Caco-2 (cell line): Measurements from ENCODE around the gene DPEP3. TPM values are rescaled to one million over a fixed set of nuclear protein-coding genes. Genes with fewer than 3 reads are reported as not detected.

Experiments used
- BruUV-seq: library from RNA; stranded (reverse); fragments of 400-500 nt; replicated peaks from 2 replicates; lab custom pipeline; 2021; lab: Mats Ljungman, UMichigan
- CTCF ChIA-PET: fragments of 300-600 bp; sonication (Branson Sonifier 250); formaldehyde crosslinking; loops from one replicate; lab custom pipeline; 2022; ENCODE audit warnings: antibody characterized with exemption; lab: Charles Lee
- POLR2A ChIA-PET: fragments of 300-600 bp; sonication (Branson Sonifier 250); formaldehyde crosslinking; loops from one replicate; lab custom pipeline; 2022; ENCODE audit warnings: antibody characterized with exemption; lab: Charles Lee
- DNase-seq, 2 experiments: peaks; one replicate each; pipeline versions ENCODE4 v3.0.0 to v3.0.0-alpha.2; 2020 to 2022
- H3K27me3 ChIP-seq: replicated peaks from 2 replicates; pipeline ENCODE4 v1.6.0; 2011; ENCODE audit warnings: low read length; ENCODE audit not compliant: control insufficient read depth, insufficient read depth
- H3K36me3 ChIP-seq: 2 replicates; pipeline ENCODE4 v1.5.1; 2011; ENCODE audit warnings: low read length; ENCODE audit not compliant: control insufficient read depth, insufficient read depth
- H3K4me1 ChIP-seq: fragments of 250-450 bp; sonication (Bioruptor Pico); 2 replicates; pipeline ENCODE4 v1.5.1; 2020; ENCODE audit warnings: mild to moderate bottlenecking
- H3K4me3 ChIP-seq: 2 replicates; pipeline ENCODE4 v1.5.1; 2011; ENCODE audit warnings: low read depth, mild to moderate bottlenecking, control low read depth, low read length
- H3K9me3 ChIP-seq: fragments of 250-450 bp; sonication (Bioruptor Pico); 2 replicates; pipeline ENCODE4 v1.5.1; 2020; ENCODE audit warnings: mild to moderate bottlenecking, moderate library complexity
- H3K27ac Mint-ChIP-seq: one replicate; pipeline ENCODE4 v1.8.0; 2022; ENCODE audit warnings: mixed read lengths; ENCODE audit not compliant: unreplicated experiment
- H3K27me3 Mint-ChIP-seq: one replicate; pipeline ENCODE4 v1.8.0; 2022; ENCODE audit warnings: mixed read lengths; ENCODE audit not compliant: insufficient read depth, unreplicated experiment
- H3K36me3 Mint-ChIP-seq: one replicate; pipeline ENCODE4 v1.8.0; 2022; ENCODE audit warnings: mild to moderate bottlenecking, mixed read lengths; ENCODE audit not compliant: insufficient read depth, unreplicated experiment
- H3K4me1 Mint-ChIP-seq: one replicate; pipeline ENCODE4 v1.8.0; 2022; ENCODE audit warnings: low read depth, mixed read lengths; ENCODE audit not compliant: unreplicated experiment
- H3K4me3 Mint-ChIP-seq: one replicate; pipeline ENCODE4 v1.8.0; 2022; ENCODE audit warnings: mild to moderate bottlenecking, moderate library complexity, mixed read lengths; ENCODE audit not compliant: unreplicated experiment
- H3K9me3 Mint-ChIP-seq: one replicate; pipeline ENCODE4 v1.8.0; 2022; ENCODE audit warnings: mixed read lengths; ENCODE audit not compliant: unreplicated experiment
- CTCF ChIP-seq, 2 experiments: fragments of 200-600 bp in 1 of 2; IDR thresholded peaks; 1 replicate in 1 of 2; 2 replicates in 1 of 2; pipeline versions ENCODE4 v1.5.1 to v1.8.0; 2011 to 2022; ENCODE audit warnings: antibody characterized with exemption in 1 of 2, control low read depth in 1 of 2, inconsistent platforms in 1 of 2, low read depth in 1 of 2, low read length in 1 of 2, mild to moderate bottlenecking in 1 of 2, moderate library complexity in 1 of 2; ENCODE audit not compliant: insufficient read depth in 1 of 2, severe bottlenecking in 1 of 2, unreplicated experiment in 1 of 2
- intact Hi-C: fragments of 100-400 bp; cut with micrococcal nuclease; formaldehyde crosslinking; loops from one replicate; pipeline ENCODE4 v1.10.0; 2022; ENCODE audit not compliant: unreplicated experiment
- total RNA-seq: library from RNA; stranded (reverse); gene quantifications from 2 replicates; pipeline ENCODE4 v1.2.3, GENCODE V29; 2022

DPEP3 gene
- total RNA-seq, 1 experiment from 2014 or later = not detected

DNA sequence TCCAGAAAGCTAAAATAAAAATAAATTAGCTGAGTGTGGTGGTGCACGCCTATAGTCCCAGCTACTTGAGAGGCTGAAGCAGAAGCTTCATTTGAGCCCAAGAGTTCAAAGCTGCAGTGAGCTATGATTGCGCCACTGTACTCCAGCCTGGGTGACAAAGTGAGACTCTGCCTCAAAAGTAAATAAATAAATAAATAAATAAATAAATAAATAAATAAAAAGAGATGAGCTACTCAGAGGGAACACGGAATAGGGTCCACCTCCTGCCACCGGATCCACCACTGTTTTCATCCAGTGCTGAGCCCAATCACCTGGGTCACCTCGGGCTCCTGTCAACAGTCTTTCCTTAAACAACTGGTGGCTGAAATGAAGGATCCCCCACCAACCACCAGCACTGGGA, 6.7 kb upstream of the DPEP3 start:
- DNase-seq = no peak
- TF ChIP-seq CTCF (IDR thresholded peaks at IDR 0.05; ENCODE audit: insufficient read depth in 1 of 2, low read depth in 1 of 2, low read length in 1 of 2, severe bottlenecking in 1 of 2, unreplicated experiment in 1 of 2) = no peak
- no peak overlapping the region for H3K4me3 Mint-ChIP-seq
- CTCF ChIA-PET = no interaction called here
- H3K27me3 Mint-ChIP-seq = no peaks in the 10 kb centered on the region
- no TSS peak for BruUV-seq
- no peaks in the 10 kb centered on the region for H3K9me3 Mint-ChIP-seq
- Histone ChIP-seq H3K4me3 (no peak overlapping the region), H3K9me3 (no peaks in the 10 kb centered on the region), H3K27me3 (no peaks in the 10 kb centered on the region), H3K4me1 (peaks cover 4% of the 10 kb centered on the region; the same call in 1 of the 2 replicates), H3K36me3 (no peaks in the 10 kb centered on the region)
- POLR2A ChIA-PET = no interaction called here
- peaks cover 5% of the 10 kb centered on the region for H3K4me1 Mint-ChIP-seq
- H3K36me3 Mint-ChIP-seq = no peaks in the 10 kb centered on the region
- intact Hi-C loops = no loop called here
- H3K27ac Mint-ChIP-seq = no peak overlapping the region

GRCh38 chr16:67982011-67982696, 1.9 kb upstream of the DPEP3 start:
- Mint-ChIP-seq H3K4me1 (peaks cover 5% of the 10 kb centered on the region), H3K27me3 (no peaks in the 10 kb centered on the region), H3K9me3 (no peaks in the 10 kb centered on the region), H3K27ac (no peak overlapping the region), H3K36me3 (no peaks in the 10 kb centered on the region), H3K4me3 (no peak overlapping the region)
- no peak for TF ChIP-seq CTCF (IDR thresholded peaks at IDR 0.05; ENCODE audit: insufficient read depth in 1 of 2, low read depth in 1 of 2, low read length in 1 of 2, severe bottlenecking in 1 of 2, unreplicated experiment in 1 of 2)
- ChIA-PET POLR2A (interaction anchor here (0.6 kb wide), 2 partner anchors 103 to 608 kb away, joined by 4 to 10 read pairs; no protein-coding TSS in a partner anchor), CTCF (interaction anchor here (0.6 to 1.2 kb wide), 2 partner anchors 12 to 165 kb away, joined by 3 read pairs; no protein-coding TSS in a partner anchor)
- no peak for DNase-seq
- Histone ChIP-seq H3K36me3 (no peaks in the 10 kb centered on the region), H3K4me3 (no peak overlapping the region), H3K9me3 (no peaks in the 10 kb centered on the region), H3K4me1 (peaks cover 4% of the 10 kb centered on the region; the same call in 1 of the 2 replicates), H3K27me3 (no peaks in the 10 kb centered on the region)
- no TSS peak for BruUV-seq
- intact Hi-C loops = no loop called here

- H3K9me3 ChIP-seq = no peaks in the 10 kb centered on the region
- intact Hi-C loops = no loop called here
- no peaks in the 10 kb centered on the region for H3K4me1 ChIP-seq
- no TSS peak for BruUV-seq
- no peaks in the 10 kb centered on the region for H3K36me3 ChIP-seq
- Mint-ChIP-seq H3K4me3 (no peak overlapping the region), H3K4me1 (no peaks in the 10 kb centered on the region), H3K27me3 (no peaks in the 10 kb centered on the region), H3K36me3 (no peaks in the 10 kb centered on the region), H3K9me3 (no peaks in the 10 kb centered on the region), H3K27ac (no peak overlapping the region)
- TF ChIP-seq CTCF (IDR thresholded peaks at IDR 0.05; ENCODE audit: insufficient read depth in 1 of 2, low read depth in 1 of 2, low read length in 1 of 2, severe bottlenecking in 1 of 2, unreplicated experiment in 1 of 2) = no peak
- H3K27me3 ChIP-seq = no peaks in the 10 kb centered on the region
- ChIA-PET CTCF (no interaction called here), POLR2A (interaction anchor here (0.8 kb wide), 1 partner anchor 46 kb away, joined by 3 read pairs; the partner anchor contains the start of genes DDX28 and DUS2)
- DNase-seq = no peak
- H3K4me3 ChIP-seq = no peak overlapping the region
Measured at GRCh38 chr16:67977469-67978227, 2.7 kb downstream of the DPEP3 start.
